SK-N-SH (cell line): Measurements from ENCODE around the gene SLC7A11. TPM values are rescaled to one million over a fixed set of nuclear protein-coding genes. Genes with fewer than 3 reads are reported as not detected.

ENCODE experiments used
- CTCF ChIA-PET: fragments of 300-600, 350-600 bp; formaldehyde crosslinking; extraction: SDS; loops from one replicate; lab custom pipeline; 2021; lab: Yijun Ruan, JAX
- POLR2A ChIA-PET: fragments of 350-600 bp; sonication (Branson Sonifier 250); formaldehyde crosslinking; extraction: SDS; loops from one replicate; lab custom pipeline; 2020; ENCODE audit warnings: antibody characterized with exemption, inconsistent platforms; lab: Yijun Ruan, JAX
- DNase-seq: peaks from one replicate; pipeline ENCODE4 v3.0.0; 2012
- H2AFZ ChIP-seq: fragments of 200-600 bp; sonication (generic); 2 replicates; pipeline ENCODE4 v1.8.1; 2016; ENCODE audit warnings: antibody characterized with exemption, mild to moderate bottlenecking, low read depth
- H3F3A ChIP-seq: fragments of 200-600 bp; sonication (generic); replicated peaks from 2 replicates; pipeline ENCODE3; 2016; ENCODE audit warnings: antibody characterized with exemption, mild to moderate bottlenecking; ENCODE audit not compliant: insufficient read depth
- H3K27ac ChIP-seq, 2 experiments: fragments of 200-500 bp in 1 of 2; fragments of 200-600 bp in 1 of 2; sonication (Bioruptor generic) in 1 of 2; sonication (generic), shearing (Covaris generic) in 1 of 2; 2 replicates each; pipeline versions ENCODE4 v1.5.1 to v1.6.1; 2014 to 2016; ENCODE audit warnings: low read depth in 2 of 2, inconsistent platforms in 1 of 2, low read length in 1 of 2, mild to moderate bottlenecking in 1 of 2, mixed read lengths in 1 of 2
- H3K27me3 ChIP-seq: fragments of 200-600 bp; sonication (generic), shearing (Covaris generic); 2 replicates; pipeline ENCODE4 v1.6.1; 2016; ENCODE audit warnings: mixed run types; ENCODE audit not compliant: insufficient read depth
- H3K36me3 ChIP-seq, 2 experiments: fragments of 200-500 bp in 1 of 2; fragments of 200-600 bp in 1 of 2; sonication (Bioruptor generic) in 1 of 2; sonication (generic) in 1 of 2; replicated peaks in 1 of 2; 2 replicates each; pipeline versions ENCODE3 to v1.5.1; 2014 to 2016; ENCODE audit warnings: low read length in 1 of 2, mild to moderate bottlenecking in 1 of 2; ENCODE audit not compliant: insufficient read depth in 2 of 2, control insufficient read depth in 1 of 2
- H3K4me1 ChIP-seq, 2 experiments: fragments of 200-500 bp in 1 of 2; fragments of 200-600 bp in 1 of 2; sonication (Bioruptor generic) in 1 of 2; sonication (generic), shearing (Covaris generic) in 1 of 2; 2 replicates each; pipeline versions ENCODE4 v1.5.1 to v1.6.1; 2014 to 2016; ENCODE audit warnings: low read depth in 1 of 2, low read length in 1 of 2, mixed run types in 1 of 2; ENCODE audit not compliant: insufficient read depth in 2 of 2, control insufficient read depth in 1 of 2
- H3K4me2 ChIP-seq: fragments of 200-600 bp; sonication (generic), shearing (Covaris generic); 2 replicates; pipeline ENCODE4 v1.6.1; 2017; ENCODE audit warnings: mixed run types
- H3K4me3 ChIP-seq, 2 experiments: fragments of 200-500 bp in 1 of 2; fragments of 200-600 bp in 1 of 2; sonication (Bioruptor generic) in 1 of 2; sonication (generic), shearing (Covaris generic) in 1 of 2; 2 replicates each; pipeline versions ENCODE4 v1.5.1 to v1.8.1; 2014 to 2016; ENCODE audit warnings: low read depth in 2 of 2, inconsistent platforms in 1 of 2, low read length in 1 of 2, mild to moderate bottlenecking in 1 of 2, mixed read lengths in 1 of 2, moderate library complexity in 1 of 2
- H3K79me2 ChIP-seq: fragments of 200-600 bp; sonication (generic); 2 replicates; pipeline ENCODE4 v1.8.1; 2017; ENCODE audit warnings: mild to moderate bottlenecking; ENCODE audit not compliant: insufficient read depth
- H3K9ac ChIP-seq: fragments of 200-600 bp; sonication (generic); 2 replicates; pipeline ENCODE4 v1.6.1; 2017; ENCODE audit warnings: mixed run types
- H3K9me2 ChIP-seq: fragments of 200-600 bp; sonication (generic); 2 replicates; pipeline ENCODE4 v1.6.1; 2017; ENCODE audit warnings: mixed run types
- H3K9me3 ChIP-seq: fragments of 200-600 bp; sonication (generic); 2 replicates; pipeline ENCODE4 v1.6.1; 2017; ENCODE audit warnings: mixed run types, mild to moderate bottlenecking, moderate library complexity
- H4K20me1 ChIP-seq: fragments of 200-600 bp; sonication (generic); 2 replicates; pipeline ENCODE4 v1.6.1; 2017; ENCODE audit warnings: mild to moderate bottlenecking, mixed run types; ENCODE audit not compliant: insufficient read depth
- CHD2 ChIP-seq: fragments of 150-350 bp; IDR thresholded peaks from 2 replicates; pipeline ENCODE4 v1.6.1; 2018; ENCODE audit warnings: low read length; ENCODE audit not compliant: partially characterized antibody
- EZH2phosphoT487 ChIP-seq: fragments of 200-600 bp; sonication (generic); IDR thresholded peaks from 2 replicates; pipeline ENCODE4 v1.6.1; 2017; ENCODE audit warnings: low read depth, mixed run types, mild to moderate bottlenecking, antibody characterized with exemption, moderate library complexity, borderline replicate concordance
- FOXJ3 ChIP-seq: sonication (generic); formaldehyde crosslinking; IDR thresholded peaks from 2 replicates; pipeline ENCODE4 v1.5.1; 2020; ENCODE audit warnings: mild to moderate bottlenecking, missing genetic modification reagents
- FOXM1 ChIP-seq: IDR thresholded peaks from 2 replicates; pipeline ENCODE4 v1.4.0; 2012; ENCODE audit warnings: low read depth, mild to moderate bottlenecking
- RAD21 ChIP-seq: IDR thresholded peaks from 2 replicates; pipeline ENCODE4 v1.6.1; 2012; ENCODE audit warnings: mild to moderate bottlenecking, low read length
- RXRA ChIP-seq: IDR thresholded peaks from 2 replicates; pipeline ENCODE4 v1.4.0; 2012; ENCODE audit warnings: low read depth, mild to moderate bottlenecking, borderline replicate concordance
- WGBS: methylation state at CpG from one replicate; pipeline ENCODE4 v1.1.6; 2017; ENCODE audit warnings: low lambda C conversion rate; 5-methylcytosine and 5-hydroxymethylcytosine counted together
- polyA plus RNA-seq, 3 experiments: library from polyadenylated mRNA; depleted of rRNA; stranded (reverse); fragments of >200 nt; gene quantifications; 2 replicates each; pipeline ENCODE4 v1.2.3, GENCODE V29; 2012
- TF ChIP-seq, protein P1 (sequence below): fragments of 150-350 bp; IDR thresholded peaks from 2 replicates; pipeline ENCODE4 v1.6.1; 2016; ENCODE audit warnings: mild to moderate bottlenecking, low read depth, low read length
- TF ChIP-seq, protein P2 (sequence below): fragments of 200-600 bp; sonication (generic); IDR thresholded peaks from 2 replicates; pipeline ENCODE4 v1.6.1; 2017; ENCODE audit warnings: antibody characterized with exemption, mild to moderate bottlenecking, moderate library complexity

SLC7A11 gene
- polyA plus RNA-seq, 1 of the 3 experiments (the other 2 are of a cell fraction), result 3.1 TPM

DNA sequence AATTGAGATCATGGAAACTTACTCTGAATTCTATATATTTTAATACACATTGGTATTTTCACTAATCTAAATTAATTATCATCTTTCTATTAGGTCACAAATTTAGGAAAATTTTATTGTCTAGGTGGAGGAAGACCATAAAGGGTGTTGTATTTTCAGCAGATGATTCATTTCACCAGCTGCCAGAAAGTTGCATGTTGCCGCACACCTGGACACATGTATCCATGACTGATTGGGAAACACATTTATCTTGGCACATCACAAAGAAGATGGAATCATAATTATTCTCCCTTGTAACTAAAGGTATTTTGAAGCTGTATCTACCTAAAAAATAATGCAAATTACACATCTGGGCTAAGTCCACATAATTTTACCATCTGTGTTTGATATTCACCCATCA is 33.1 kb downstream of the SLC7A11 start (continued):
- TF ChIP-seq, protein P1, sequence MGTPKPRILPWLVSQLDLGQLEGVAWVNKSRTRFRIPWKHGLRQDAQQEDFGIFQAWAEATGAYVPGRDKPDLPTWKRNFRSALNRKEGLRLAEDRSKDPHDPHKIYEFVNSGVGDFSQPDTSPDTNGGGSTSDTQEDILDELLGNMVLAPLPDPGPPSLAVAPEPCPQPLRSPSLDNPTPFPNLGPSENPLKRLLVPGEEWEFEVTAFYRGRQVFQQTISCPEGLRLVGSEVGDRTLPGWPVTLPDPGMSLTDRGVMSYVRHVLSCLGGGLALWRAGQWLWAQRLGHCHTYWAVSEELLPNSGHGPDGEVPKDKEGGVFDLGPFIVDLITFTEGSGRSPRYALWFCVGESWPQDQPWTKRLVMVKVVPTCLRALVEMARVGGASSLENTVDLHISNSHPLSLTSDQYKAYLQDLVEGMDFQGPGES, result no peak
- TF ChIP-seq FOXM1, result no peak
- no peak for TF ChIP-seq RAD21
- TF ChIP-seq, protein P2, sequence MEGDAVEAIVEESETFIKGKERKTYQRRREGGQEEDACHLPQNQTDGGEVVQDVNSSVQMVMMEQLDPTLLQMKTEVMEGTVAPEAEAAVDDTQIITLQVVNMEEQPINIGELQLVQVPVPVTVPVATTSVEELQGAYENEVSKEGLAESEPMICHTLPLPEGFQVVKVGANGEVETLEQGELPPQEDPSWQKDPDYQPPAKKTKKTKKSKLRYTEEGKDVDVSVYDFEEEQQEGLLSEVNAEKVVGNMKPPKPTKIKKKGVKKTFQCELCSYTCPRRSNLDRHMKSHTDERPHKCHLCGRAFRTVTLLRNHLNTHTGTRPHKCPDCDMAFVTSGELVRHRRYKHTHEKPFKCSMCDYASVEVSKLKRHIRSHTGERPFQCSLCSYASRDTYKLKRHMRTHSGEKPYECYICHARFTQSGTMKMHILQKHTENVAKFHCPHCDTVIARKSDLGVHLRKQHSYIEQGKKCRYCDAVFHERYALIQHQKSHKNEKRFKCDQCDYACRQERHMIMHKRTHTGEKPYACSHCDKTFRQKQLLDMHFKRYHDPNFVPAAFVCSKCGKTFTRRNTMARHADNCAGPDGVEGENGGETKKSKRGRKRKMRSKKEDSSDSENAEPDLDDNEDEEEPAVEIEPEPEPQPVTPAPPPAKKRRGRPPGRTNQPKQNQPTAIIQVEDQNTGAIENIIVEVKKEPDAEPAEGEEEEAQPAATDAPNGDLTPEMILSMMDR, result no peak
- TF ChIP-seq, all 33 proteins: peak for 0

DNA sequence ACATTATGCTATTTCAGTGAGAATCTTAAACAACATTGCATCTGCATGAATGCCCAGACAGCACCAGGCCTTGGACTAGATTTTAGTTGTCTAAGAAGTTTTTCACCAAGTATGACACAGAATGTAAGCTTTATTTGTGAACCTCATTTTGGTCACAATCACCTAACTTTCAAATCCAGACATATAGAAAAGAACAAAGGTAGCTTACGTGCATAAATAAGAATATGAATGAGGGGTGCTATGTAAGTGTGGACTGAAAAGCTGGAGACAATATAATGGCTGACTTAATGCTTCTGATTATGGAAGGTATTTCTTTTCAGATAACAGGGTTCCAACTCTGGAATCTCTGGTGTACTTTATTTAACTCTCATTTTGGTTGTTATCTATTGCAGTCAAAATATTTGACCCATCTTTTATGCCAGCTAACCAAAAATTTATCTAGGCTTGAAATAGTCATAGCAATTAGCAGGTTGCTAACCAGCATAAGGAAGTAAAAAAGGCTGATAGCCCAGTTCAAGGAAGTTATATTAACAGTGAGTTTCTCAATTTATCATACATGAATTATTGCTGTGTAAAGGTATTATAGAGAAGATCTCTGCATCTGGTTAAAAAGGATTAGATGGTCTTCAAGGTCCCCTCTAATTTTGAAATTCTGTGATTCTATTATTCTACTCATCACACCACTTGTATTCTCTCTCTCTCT is 36.5 kb downstream of the SLC7A11 start:
- no peaks in the 10 kb centered on the region for H4K20me1 ChIP-seq
- H3K27me3 ChIP-seq, result no peaks in the 10 kb centered on the region
- H3K9me3 ChIP-seq, result no peaks in the 10 kb centered on the region
- ChIA-PET CTCF (interaction anchor here (0.6 to 1.5 kb wide), 3 partner anchors 12 to 68 kb away, joined by 3 read pairs; no protein-coding TSS in a partner anchor), POLR2A (no interaction called here)
- H3K36me3 ChIP-seq, result peaks cover 0 to 10% of the 10 kb centered on the region in 2 experiments
- no peaks in the 10 kb centered on the region for H3K9me2 ChIP-seq
- no peak overlapping the region for H3K4me3 ChIP-seq
- TF ChIP-seq, protein P2, result no peak
- TF ChIP-seq EZH2phosphoT487, result no peak
- TF ChIP-seq RXRA, result no peak
- no peak for TF ChIP-seq FOXJ3
- peaks cover 6% of the 10 kb centered on the region for H3F3A ChIP-seq
- 84% methylated on average over 1 of the region's 1 CpG for WGBS
- H3K79me2 ChIP-seq, result 0 out of 2 replicates have a peak, but pooled peaks cover 3% of the 10 kb centered on the region
- no peak overlapping the region for H3K4me2 ChIP-seq
- no peak for DNase-seq
- H3K27ac ChIP-seq, result no peak overlapping the region
- H3K4me1 ChIP-seq, result peaks cover 0 to 6% of the 10 kb centered on the region in 2 experiments; a peak in 1 of 4 replicates
- H3K9ac ChIP-seq, result no peak overlapping the region
- no peak overlapping the region for H2AFZ ChIP-seq

DNA sequence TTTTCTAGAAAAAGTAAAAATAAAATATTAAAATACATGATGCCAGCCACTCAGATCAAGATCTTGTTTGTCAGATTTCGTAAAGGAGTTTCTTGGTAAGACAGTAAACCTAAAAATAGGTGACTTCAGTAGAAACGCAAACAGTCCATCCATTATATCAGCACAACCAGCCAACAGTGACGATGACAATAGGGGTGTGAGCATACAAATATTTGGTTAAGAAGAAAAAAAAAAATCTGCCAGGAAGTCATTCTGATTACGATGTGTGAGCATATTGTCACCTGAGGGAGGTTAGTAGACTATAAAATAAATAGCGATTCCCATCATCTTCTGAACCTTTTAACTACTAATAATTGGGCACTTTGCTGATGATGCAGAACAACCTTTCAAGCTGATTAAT is 37.6 kb downstream of the SLC7A11 start:
- Histone ChIP-seq H4K20me1 (no peaks in the 10 kb centered on the region), H3K27me3 (no peaks in the 10 kb centered on the region), H3K9me2 (no peaks in the 10 kb centered on the region), H3K4me2 (no peak overlapping the region), H3K79me2 (0 out of 2 replicates have a peak, but pooled peaks cover 3% of the 10 kb centered on the region), H3K9me3 (no peaks in the 10 kb centered on the region), H3K4me1 (no peaks in the 10 kb centered on the region; a peak in 1 of 4 replicates), H2AFZ (no peak overlapping the region), H3K4me3 (no peak overlapping the region), H3K36me3 (peaks cover 0 to 3% of the 10 kb centered on the region in 2 experiments), H3F3A (no peaks in the 10 kb centered on the region), H3K27ac (no peak overlapping the region), H3K9ac (no peak overlapping the region)
- ChIA-PET POLR2A (no interaction called here), CTCF (interaction anchor here (0.5 to 1.5 kb wide), 4 partner anchors 10 to 543 kb away, joined by 3 to 4 read pairs (median 3); no protein-coding TSS in a partner anchor)
- no peak for DNase-seq
- TF ChIP-seq CHD2, result no peak
- 81% methylated on average over 5 of the region's 5 CpGs for WGBS
